Fibroblast of skin of scalp (primary cell): ENCODE data around the gene PRKCE.
A peak's percentile ranks its signal among the peaks of the same experiment; 100 is the strongest.

Experiments used
- DNase-seq: peaks from one replicate; pipeline ENCODE4 v3.0.0-alpha.2; 2013

Gene PRKCE

DNA sequence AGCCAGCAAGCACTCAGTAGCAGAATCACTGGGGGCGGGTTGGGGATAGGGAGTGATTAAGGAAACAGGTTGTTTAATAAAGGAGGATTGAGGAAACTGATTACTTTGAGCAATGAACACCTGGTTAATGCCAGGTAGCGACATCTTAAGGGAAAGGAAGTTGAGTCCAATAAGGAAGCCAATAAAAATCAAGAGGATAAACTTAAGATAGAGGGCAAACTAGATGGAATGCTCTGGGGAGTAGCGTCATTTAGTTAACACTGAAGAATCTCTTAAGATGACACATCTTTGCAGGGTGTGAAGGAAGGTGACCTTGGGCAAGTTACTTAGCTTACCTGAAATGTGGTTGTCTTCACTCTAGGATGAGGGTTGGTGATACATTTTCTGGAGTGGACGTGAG lies 242.7 kb downstream of the PRKCE start:
- no peak for DNase-seq

DNA sequence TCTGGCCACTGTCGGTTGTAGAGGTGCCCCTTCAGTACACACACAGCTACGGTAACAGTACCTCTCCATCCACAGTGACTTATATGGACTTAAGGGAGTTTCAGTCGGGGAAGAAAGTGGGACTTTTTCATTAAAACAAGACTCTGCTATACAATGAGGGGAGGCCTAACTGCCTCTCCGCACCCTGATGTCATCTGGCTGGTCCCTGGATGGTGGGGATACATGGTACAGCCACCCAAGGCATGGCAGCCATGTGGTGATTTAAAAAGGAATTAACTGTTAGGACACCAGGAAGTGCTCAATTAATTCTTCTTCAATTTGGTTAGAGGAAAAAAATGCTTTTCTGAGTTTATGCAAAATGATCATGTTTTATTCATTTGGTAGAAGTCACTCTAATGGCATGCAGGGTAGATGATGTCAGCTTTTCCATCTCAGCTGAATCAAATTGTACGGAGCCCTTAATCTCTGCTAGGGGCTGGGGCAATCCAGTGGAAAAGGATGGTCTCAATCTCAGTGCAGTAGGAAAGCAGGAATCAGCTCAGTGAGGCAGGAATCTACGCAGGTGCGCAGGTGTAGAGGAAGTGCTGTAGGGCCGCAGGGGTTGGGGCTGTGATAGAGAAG lies 243.9 kb downstream of the PRKCE start:
- DNase-seq = peak; percentile 87

DNA sequence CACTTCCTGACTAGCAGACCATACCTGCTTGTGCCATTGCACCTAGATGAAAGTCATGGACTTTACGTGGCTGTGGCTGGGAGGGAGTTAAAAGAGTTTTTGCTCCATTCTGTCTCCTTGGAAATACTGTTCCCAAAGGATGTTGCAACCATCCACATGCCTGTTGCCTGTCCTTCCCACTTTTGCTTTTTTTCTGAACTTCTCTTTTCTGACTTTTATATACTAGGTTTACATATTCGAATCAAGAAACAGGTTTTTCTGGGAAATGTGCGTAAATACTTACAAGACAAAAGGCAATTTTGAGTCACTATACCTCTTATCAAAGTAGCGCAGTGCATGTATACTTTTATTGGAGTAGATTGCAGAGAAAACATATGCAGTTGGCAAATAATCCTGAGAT lies 244.8 kb downstream of the PRKCE start:
- DNase-seq = no peak

DNA sequence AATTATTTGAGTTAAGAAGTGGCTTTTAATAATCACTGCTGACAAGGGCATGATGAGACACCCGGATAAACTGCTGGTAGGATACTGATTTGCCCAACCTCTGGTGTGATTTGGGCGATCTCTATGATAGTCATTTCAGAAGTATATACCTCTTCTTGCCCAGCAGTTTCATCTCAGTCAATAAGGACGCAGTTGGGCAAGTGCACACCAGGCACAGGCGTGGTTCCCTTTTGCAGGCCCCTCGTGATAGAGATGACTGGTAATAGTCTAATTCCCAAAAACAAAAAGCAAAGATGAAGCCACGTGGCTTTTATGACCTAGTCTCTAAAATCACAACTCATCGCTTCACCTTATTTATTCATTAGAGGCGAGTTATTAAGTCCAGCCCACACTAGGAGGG lies 246.4 kb downstream of the PRKCE start:
- no peak for DNase-seq

- peak; percentile 36 for DNase-seq
Measured at GRCh38 chr2:45898819-45899218, 247.3 kb downstream of the PRKCE start.

GRCh38 chr2:45899926-45900325 lies 248.5 kb downstream of the PRKCE start:
- no peak for DNase-seq

DNA sequence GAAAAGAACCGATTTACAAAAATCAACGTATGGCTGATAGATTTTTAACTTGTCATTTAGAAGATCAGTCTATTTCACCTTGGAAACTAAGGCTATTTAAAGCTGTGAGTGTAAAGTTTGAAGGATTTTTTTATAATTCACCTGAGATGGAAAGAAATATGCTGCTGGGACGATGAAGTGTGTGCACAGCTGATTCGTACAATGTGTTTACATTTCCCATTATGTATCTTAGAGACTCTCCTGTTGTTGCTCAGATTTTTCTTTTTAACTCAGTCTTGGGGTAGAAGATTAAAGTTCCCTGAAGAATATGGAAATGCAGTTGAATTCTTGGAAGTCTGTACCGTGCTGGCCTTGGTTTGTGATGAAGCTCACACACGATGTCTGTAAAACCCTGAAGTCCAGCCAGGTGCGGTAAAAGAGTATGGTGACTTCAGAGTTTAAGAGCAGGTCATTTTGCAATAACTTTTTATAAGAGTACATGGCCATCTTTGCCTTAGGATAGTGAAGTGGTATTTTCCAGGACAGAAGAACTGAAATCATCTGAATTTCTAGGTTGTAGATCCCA lies 250.1 kb downstream of the PRKCE start:
- DNase-seq = no peak

GRCh38 chr2:45902380-45902779 lies 250.9 kb downstream of the PRKCE start:
- DNase-seq = no peak

DNA sequence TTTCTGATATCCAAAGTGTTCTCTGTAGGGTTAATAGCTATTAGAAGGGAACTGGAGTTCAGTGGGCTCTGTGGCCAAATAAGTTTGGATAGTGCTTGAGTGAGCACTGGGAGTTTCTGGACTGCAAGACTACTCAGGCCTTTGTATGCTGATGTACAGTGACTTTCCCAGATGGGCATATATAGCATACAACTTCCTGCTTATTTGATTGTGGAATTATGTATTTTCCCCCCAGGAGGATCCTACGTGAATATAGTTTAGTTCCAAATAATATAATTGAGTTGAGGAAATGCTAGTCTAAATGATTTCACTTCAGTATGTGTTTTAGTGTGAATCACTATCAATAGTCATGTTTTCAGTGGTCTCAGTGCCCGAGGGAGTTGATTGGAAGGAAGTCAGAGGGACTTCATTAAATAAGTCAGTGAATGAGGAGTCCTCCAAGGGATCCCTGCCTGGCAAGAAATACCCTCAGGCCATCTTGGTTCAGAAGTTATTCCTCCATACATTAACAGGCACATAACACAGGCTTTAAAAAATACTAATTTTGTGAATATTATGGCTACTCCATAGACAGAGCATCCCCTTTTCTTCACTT lies 251.4 kb downstream of the PRKCE start:
- peak; percentile 38 for DNase-seq

- DNase-seq = no peak
Measured at GRCh38 chr2:45904267-45904945, 252.9 kb downstream of the PRKCE start.

GRCh38 chr2:45904946-45905631 lies 253.6 kb downstream of the PRKCE start:
- DNase-seq = no peak

GRCh38 chr2:45905632-45905958 lies 254.1 kb downstream of the PRKCE start:
- no peak for DNase-seq

DNA sequence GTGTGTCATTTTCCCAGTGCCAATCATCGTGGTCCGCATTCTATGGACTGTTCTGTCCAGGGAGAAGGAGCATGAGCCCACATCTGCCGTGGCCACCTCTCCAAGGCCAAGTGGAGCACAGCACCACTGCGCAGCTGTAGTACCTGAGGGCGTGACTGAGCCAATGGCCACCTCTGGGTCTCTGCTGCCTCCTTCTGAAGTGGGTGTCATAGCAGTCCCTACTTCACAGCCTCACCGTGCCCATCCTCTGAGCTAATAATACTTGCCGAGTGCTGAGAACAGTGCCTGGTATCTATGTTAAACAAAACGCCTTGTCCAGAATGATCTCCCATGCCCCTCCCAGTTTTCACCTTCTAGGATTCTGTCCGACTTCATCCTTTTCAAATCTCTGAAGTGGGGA lies 256.1 kb downstream of the PRKCE start:
- DNase-seq = no peak

GRCh38 chr2:45908316-45909170 lies 257.1 kb downstream of the PRKCE start:
- no peak for DNase-seq

- no peak for DNase-seq
Measured at GRCh38 chr2:45909171-45909565, 257.7 kb downstream of the PRKCE start.

GRCh38 chr2:45909677-45910191 lies 258.3 kb downstream of the PRKCE start:
- no peak for DNase-seq

DNA sequence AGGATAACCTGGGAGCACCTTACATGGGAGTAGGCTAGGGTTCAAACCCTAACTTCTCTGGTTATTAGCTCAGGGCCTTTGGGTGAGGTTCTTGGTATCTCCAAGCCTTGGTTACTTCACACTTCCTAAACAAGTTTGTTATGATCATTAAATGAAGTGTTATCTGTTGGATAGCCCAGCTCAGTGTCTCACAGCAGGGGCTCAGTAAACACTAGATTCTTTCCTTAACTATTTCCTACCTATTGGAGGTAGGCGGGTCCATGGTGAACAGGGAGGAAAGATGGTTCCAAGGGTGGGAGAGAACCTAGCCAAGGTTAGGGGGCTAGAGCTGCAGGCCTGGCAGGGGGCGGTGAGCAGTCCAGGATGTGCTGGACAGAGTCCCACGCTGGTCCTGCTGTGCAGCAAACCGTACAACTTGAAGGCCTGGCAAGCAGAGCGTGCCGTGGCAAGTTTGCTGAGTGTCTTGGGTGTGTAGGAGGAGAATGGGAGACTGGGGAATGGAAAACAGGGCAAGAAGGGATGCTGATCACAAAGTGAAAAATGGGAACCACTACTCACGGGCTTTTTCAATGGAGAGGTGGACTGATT lies 259.1 kb downstream of the PRKCE start:
- no peak for DNase-seq

DNA sequence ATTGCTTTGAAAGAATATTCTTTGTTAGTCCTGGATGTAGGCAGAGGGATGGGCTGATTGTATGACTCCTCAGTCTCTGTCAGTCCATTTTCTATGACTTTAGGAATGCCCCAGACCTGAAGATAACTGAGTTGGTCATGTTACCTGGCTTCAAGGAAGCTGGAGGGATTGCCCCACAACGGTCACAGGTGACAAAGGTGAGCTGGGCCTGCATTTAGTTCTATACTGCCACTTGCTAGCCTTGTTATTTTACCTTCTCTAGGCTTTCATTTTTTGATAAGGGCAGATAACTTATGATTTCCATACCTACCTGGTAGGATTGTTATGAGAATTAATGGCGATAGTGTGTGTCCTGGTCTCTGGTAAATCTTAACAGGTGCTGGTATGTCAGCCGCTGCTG lies 260.1 kb downstream of the PRKCE start:
- DNase-seq = no peak

- DNase-seq = no peak
Measured at GRCh38 chr2:45912109-45912508, 260.6 kb downstream of the PRKCE start.

DNA sequence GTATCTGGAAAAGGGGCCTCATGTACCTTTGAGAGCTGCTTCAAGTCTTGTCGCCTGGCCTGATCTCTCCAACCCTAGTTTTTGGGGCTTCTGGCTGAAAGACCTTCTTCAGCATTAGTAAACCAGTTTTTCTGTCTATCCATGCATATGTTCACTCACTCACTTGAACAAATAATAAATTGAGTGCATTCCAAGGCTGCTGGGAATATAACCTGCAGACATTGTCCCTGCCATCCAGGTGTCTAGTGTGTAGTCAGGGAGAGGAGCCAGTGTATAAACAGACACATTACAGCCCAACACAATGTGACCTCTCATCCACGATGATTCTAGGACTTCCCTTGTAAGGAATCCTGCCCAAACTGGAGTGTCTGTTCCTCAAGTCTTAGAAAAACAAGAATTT lies 262.1 kb downstream of the PRKCE start:
- no peak for DNase-seq

DNA sequence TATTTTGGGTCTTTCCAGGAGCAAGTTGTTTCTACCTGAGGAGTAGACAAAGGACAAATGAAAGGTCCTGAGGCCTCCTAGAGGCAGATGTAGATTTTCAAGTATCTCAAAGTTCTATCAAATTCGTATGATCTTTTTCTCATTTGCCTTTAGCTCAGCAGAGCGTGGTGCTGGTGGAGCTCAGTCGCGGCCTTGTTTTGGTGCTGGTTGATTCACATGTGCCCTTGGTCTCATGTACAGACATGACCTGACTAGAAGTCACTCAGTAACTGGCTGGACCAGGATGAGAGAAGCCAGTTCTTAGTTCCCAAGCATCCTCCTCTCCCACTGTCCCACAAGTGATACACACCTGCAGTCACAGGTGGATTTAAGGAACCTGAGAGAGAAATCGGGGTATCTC lies 264.0 kb downstream of the PRKCE start:
- no peak for DNase-seq
